DMS153 treated with DMSO at 0.1 percent for 48 hours (cell line): Measurements from ENCODE around the gene MACROD1.
A peak's percentile ranks its signal among the peaks of the same experiment; 100 is the strongest.

Experiments used
- DNase-seq: peaks from one replicate; lab custom pipeline; 2025; ENCODE audit not compliant: unreplicated experiment; lab: John Stamatoyannopoulos, UW

Gene MACROD1

GRCh38 chr11:64093233-64094039, 72.5 kb downstream of the MACROD1 start:
- no peak for DNase-seq

GRCh38 chr11:64092761-64093136, 73.2 kb downstream of the MACROD1 start:
- DNase-seq: no peak

GRCh38 chr11:64092111-64092760, 73.7 kb downstream of the MACROD1 start:
- DNase-seq: no peak

- DNase-seq: no peak
Observed at GRCh38 chr11:64090806-64091516, 75.0 kb downstream of the MACROD1 start.

GRCh38 chr11:64089915-64090805, 75.8 kb downstream of the MACROD1 start:
- no peak for DNase-seq

GRCh38 chr11:64089493-64089892, 76.4 kb downstream of the MACROD1 start:
- DNase-seq: no peak

GRCh38 chr11:64089027-64089360, 76.9 kb downstream of the MACROD1 start:
- DNase-seq: no peak

- DNase-seq: peak; percentile 19
Observed at GRCh38 chr11:64088162-64089026, 77.5 kb downstream of the MACROD1 start.

- no peak for DNase-seq
Observed at GRCh38 chr11:64086258-64087123, 79.4 kb downstream of the MACROD1 start.

GRCh38 chr11:64085906-64086257, 80.0 kb downstream of the MACROD1 start:
- no peak for DNase-seq

- DNase-seq: no peak
Observed at GRCh38 chr11:64084951-64085710, 80.8 kb downstream of the MACROD1 start.

- DNase-seq: no peak
Observed at GRCh38 chr11:64084146-64084950, 81.6 kb downstream of the MACROD1 start.

GRCh38 chr11:64083398-64084080, 82.4 kb downstream of the MACROD1 start:
- no peak for DNase-seq

GRCh38 chr11:64081745-64082442, 84.0 kb downstream of the MACROD1 start:
- DNase-seq: peak; percentile 85

GRCh38 chr11:64080390-64080789, 85.5 kb downstream of the MACROD1 start:
- no peak for DNase-seq

- DNase-seq: no peak
Observed at GRCh38 chr11:64078905-64079304, 87.0 kb downstream of the MACROD1 start.

GRCh38 chr11:64078284-64078683, 87.6 kb downstream of the MACROD1 start:
- DNase-seq: no peak
